Caco-2 (cell line): ENCODE results near the gene IQGAP1. TPM values are rescaled to one million over a fixed set of nuclear protein-coding genes. Genes with fewer than 3 reads are reported as not detected.

Experiments used
- BruUV-seq: library from RNA; stranded (reverse); fragments of 400-500 nt; replicated peaks from 2 replicates; lab custom pipeline; 2021; lab: Mats Ljungman, UMichigan
- CTCF ChIA-PET: fragments of 300-600 bp; sonication (Branson Sonifier 250); formaldehyde crosslinking; loops from one replicate; lab custom pipeline; 2022; ENCODE audit warnings: antibody characterized with exemption; lab: Charles Lee
- POLR2A ChIA-PET: fragments of 300-600 bp; sonication (Branson Sonifier 250); formaldehyde crosslinking; loops from one replicate; lab custom pipeline; 2022; ENCODE audit warnings: antibody characterized with exemption; lab: Charles Lee
- DNase-seq, 2 experiments: peaks; one replicate each; pipeline versions ENCODE4 v3.0.0 to v3.0.0-alpha.2; 2020 to 2022
- H3K27me3 ChIP-seq: replicated peaks from 2 replicates; pipeline ENCODE4 v1.6.0; 2011; ENCODE audit warnings: low read length; ENCODE audit not compliant: control insufficient read depth, insufficient read depth
- H3K36me3 ChIP-seq: 2 replicates; pipeline ENCODE4 v1.5.1; 2011; ENCODE audit warnings: low read length; ENCODE audit not compliant: control insufficient read depth, insufficient read depth
- H3K4me1 ChIP-seq: fragments of 250-450 bp; sonication (Bioruptor Pico); 2 replicates; pipeline ENCODE4 v1.5.1; 2020; ENCODE audit warnings: mild to moderate bottlenecking
- H3K4me3 ChIP-seq: 2 replicates; pipeline ENCODE4 v1.5.1; 2011; ENCODE audit warnings: low read depth, mild to moderate bottlenecking, control low read depth, low read length
- H3K9me3 ChIP-seq: fragments of 250-450 bp; sonication (Bioruptor Pico); 2 replicates; pipeline ENCODE4 v1.5.1; 2020; ENCODE audit warnings: mild to moderate bottlenecking, moderate library complexity
- H3K27ac Mint-ChIP-seq: one replicate; pipeline ENCODE4 v1.8.0; 2022; ENCODE audit warnings: mixed read lengths; ENCODE audit not compliant: unreplicated experiment
- H3K27me3 Mint-ChIP-seq: one replicate; pipeline ENCODE4 v1.8.0; 2022; ENCODE audit warnings: mixed read lengths; ENCODE audit not compliant: insufficient read depth, unreplicated experiment
- H3K36me3 Mint-ChIP-seq: one replicate; pipeline ENCODE4 v1.8.0; 2022; ENCODE audit warnings: mild to moderate bottlenecking, mixed read lengths; ENCODE audit not compliant: insufficient read depth, unreplicated experiment
- H3K4me1 Mint-ChIP-seq: one replicate; pipeline ENCODE4 v1.8.0; 2022; ENCODE audit warnings: low read depth, mixed read lengths; ENCODE audit not compliant: unreplicated experiment
- H3K4me3 Mint-ChIP-seq: one replicate; pipeline ENCODE4 v1.8.0; 2022; ENCODE audit warnings: mild to moderate bottlenecking, moderate library complexity, mixed read lengths; ENCODE audit not compliant: unreplicated experiment
- H3K9me3 Mint-ChIP-seq: one replicate; pipeline ENCODE4 v1.8.0; 2022; ENCODE audit warnings: mixed read lengths; ENCODE audit not compliant: unreplicated experiment
- intact Hi-C: fragments of 100-400 bp; cut with micrococcal nuclease; formaldehyde crosslinking; loops from one replicate; pipeline ENCODE4 v1.10.0; 2022; ENCODE audit not compliant: unreplicated experiment
- total RNA-seq: library from RNA; stranded (reverse); gene quantifications from 2 replicates; pipeline ENCODE4 v1.2.3, GENCODE V29; 2022
- TF ChIP-seq, protein P1 (sequence below), 2 experiments: fragments of 200-600 bp in 1 of 2; IDR thresholded peaks; 1 replicate in 1 of 2; 2 replicates in 1 of 2; pipeline versions ENCODE4 v1.5.1 to v1.8.0; 2011 to 2022; ENCODE audit warnings: antibody characterized with exemption in 1 of 2, control low read depth in 1 of 2, inconsistent platforms in 1 of 2, low read depth in 1 of 2, low read length in 1 of 2, mild to moderate bottlenecking in 1 of 2, moderate library complexity in 1 of 2; ENCODE audit not compliant: insufficient read depth in 1 of 2, severe bottlenecking in 1 of 2, unreplicated experiment in 1 of 2

IQGAP1 gene
- total RNA-seq, 1 experiment from 2014 or later, result 142 TPM

DNA sequence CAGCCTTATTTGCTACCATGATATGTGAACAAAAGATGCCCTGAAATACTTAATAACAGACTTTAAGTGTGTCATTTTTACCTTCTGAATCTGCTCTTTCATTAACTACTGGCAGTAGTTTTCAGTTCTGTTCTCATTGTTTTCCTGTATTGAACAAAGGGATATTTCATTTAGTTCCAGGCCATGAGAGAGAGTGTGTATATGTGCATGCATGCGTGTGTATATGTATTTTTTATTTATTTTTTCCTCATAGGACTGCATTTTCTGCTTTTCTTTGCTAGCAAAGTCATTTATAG is 94.9 kb downstream of the IQGAP1 start:
- H3K4me1 Mint-ChIP-seq, result peaks cover 32% of the 10 kb centered on the region
- H3K9me3 ChIP-seq, result no peaks in the 10 kb centered on the region
- H3K9me3 Mint-ChIP-seq, result no peaks in the 10 kb centered on the region
- intact Hi-C loops, result no loop called here
- no TSS peak for BruUV-seq
- DNase-seq, result no peak
- no peak overlapping the region for H3K4me3 Mint-ChIP-seq
- H3K27ac Mint-ChIP-seq, result no peak overlapping the region
- H3K36me3 Mint-ChIP-seq, result peaks cover 66% of the 10 kb centered on the region
- no peak overlapping the region for H3K4me3 ChIP-seq
- H3K36me3 ChIP-seq, result peaks cover 5% of the 10 kb centered on the region
- peaks cover 29% of the 10 kb centered on the region for H3K4me1 ChIP-seq
- no peaks in the 10 kb centered on the region for H3K27me3 Mint-ChIP-seq
- no peaks in the 10 kb centered on the region for H3K27me3 ChIP-seq
- CTCF ChIA-PET, result interaction anchor here (0.6 to 2.9 kb wide), 7 partner anchors 70 to 190 kb away, joined by 3 to 32 read pairs (median 4); partner anchors contain the start of gene IQGAP1
- TF ChIP-seq, protein P1, sequence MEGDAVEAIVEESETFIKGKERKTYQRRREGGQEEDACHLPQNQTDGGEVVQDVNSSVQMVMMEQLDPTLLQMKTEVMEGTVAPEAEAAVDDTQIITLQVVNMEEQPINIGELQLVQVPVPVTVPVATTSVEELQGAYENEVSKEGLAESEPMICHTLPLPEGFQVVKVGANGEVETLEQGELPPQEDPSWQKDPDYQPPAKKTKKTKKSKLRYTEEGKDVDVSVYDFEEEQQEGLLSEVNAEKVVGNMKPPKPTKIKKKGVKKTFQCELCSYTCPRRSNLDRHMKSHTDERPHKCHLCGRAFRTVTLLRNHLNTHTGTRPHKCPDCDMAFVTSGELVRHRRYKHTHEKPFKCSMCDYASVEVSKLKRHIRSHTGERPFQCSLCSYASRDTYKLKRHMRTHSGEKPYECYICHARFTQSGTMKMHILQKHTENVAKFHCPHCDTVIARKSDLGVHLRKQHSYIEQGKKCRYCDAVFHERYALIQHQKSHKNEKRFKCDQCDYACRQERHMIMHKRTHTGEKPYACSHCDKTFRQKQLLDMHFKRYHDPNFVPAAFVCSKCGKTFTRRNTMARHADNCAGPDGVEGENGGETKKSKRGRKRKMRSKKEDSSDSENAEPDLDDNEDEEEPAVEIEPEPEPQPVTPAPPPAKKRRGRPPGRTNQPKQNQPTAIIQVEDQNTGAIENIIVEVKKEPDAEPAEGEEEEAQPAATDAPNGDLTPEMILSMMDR (IDR thresholded peaks at IDR 0.05; ENCODE audit: insufficient read depth in 1 of 2, low read depth in 1 of 2, low read length in 1 of 2, severe bottlenecking in 1 of 2, unreplicated experiment in 1 of 2), result no peak
- POLR2A ChIA-PET, result interaction anchor here (1.3 kb wide), 1 partner anchor 95 kb away, joined by 3 read pairs; the partner anchor contains the start of gene IQGAP1

DNA sequence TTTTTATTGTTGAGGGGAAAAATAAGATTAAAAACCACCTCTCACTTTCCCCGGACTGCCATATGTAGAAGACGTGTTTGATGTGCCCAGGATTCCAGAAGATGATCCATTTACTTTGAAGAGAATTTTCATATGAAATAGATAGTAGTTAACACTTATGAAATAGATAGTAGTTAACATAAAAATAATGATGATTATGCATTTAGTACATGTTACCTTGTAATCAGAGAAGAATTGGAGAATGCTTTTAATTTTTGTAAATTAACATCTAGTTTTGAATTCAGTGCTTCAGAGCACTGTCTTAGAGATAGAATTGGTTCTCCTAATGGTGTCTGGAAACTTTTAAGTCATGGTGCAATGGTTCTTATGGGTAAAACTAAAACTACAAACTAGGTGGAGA is 95.6 kb downstream of the IQGAP1 start:
- no TSS peak for BruUV-seq
- TF ChIP-seq, protein P1 (IDR thresholded peaks at IDR 0.05; ENCODE audit: insufficient read depth in 1 of 2, low read depth in 1 of 2, low read length in 1 of 2, severe bottlenecking in 1 of 2, unreplicated experiment in 1 of 2), result no peak
- Mint-ChIP-seq H3K9me3 (no peaks in the 10 kb centered on the region), H3K36me3 (peaks cover 69% of the 10 kb centered on the region), H3K4me3 (no peak overlapping the region), H3K27ac (no peak overlapping the region), H3K4me1 (peaks cover 30% of the 10 kb centered on the region), H3K27me3 (no peaks in the 10 kb centered on the region)
- peaks cover 5% of the 10 kb centered on the region for H3K36me3 ChIP-seq
- ChIA-PET CTCF (interaction anchor here (2.8 kb wide), 1 partner anchor 190 kb away, joined by 20 read pairs; no protein-coding TSS in a partner anchor), POLR2A (no interaction called here)
- H3K9me3 ChIP-seq, result no peaks in the 10 kb centered on the region
- no peaks in the 10 kb centered on the region for H3K27me3 ChIP-seq
- peaks cover 24% of the 10 kb centered on the region for H3K4me1 ChIP-seq
- no peak overlapping the region for H3K4me3 ChIP-seq
- DNase-seq, result no peak
- intact Hi-C loops, result no loop called here

- no peak overlapping the region for H3K4me3 ChIP-seq
- Mint-ChIP-seq H3K4me3 (no peak overlapping the region), H3K4me1 (peaks cover 13% of the 10 kb centered on the region), H3K9me3 (no peaks in the 10 kb centered on the region), H3K27ac (no peak overlapping the region), H3K36me3 (peaks cover 76% of the 10 kb centered on the region), H3K27me3 (no peaks in the 10 kb centered on the region)
- H3K4me1 ChIP-seq, result no peaks in the 10 kb centered on the region
- TF ChIP-seq, protein P1 (IDR thresholded peaks at IDR 0.05; ENCODE audit: insufficient read depth in 1 of 2, low read depth in 1 of 2, low read length in 1 of 2, severe bottlenecking in 1 of 2, unreplicated experiment in 1 of 2), result no peak
- intact Hi-C loops, result no loop called here
- no peaks in the 10 kb centered on the region for H3K27me3 ChIP-seq
- ChIA-PET CTCF (no interaction called here), POLR2A (no interaction called here)
- DNase-seq, result no peak
- H3K9me3 ChIP-seq, result no peaks in the 10 kb centered on the region
- peaks cover 5% of the 10 kb centered on the region for H3K36me3 ChIP-seq
- BruUV-seq, result no TSS peak
These were observed 99.1 kb downstream of the IQGAP1 start for GRCh38 chr15:90487186-90487585.
